GM19238 (cell line): ENCODE data around the gene HOGA1.

Experiments used
- DNase-seq: peaks from one replicate; pipeline ENCODE4 v3.0.0; 2011; ENCODE audit warnings: low spot score; ENCODE audit not compliant: insufficient read length

The HOGA1 gene

DNA sequence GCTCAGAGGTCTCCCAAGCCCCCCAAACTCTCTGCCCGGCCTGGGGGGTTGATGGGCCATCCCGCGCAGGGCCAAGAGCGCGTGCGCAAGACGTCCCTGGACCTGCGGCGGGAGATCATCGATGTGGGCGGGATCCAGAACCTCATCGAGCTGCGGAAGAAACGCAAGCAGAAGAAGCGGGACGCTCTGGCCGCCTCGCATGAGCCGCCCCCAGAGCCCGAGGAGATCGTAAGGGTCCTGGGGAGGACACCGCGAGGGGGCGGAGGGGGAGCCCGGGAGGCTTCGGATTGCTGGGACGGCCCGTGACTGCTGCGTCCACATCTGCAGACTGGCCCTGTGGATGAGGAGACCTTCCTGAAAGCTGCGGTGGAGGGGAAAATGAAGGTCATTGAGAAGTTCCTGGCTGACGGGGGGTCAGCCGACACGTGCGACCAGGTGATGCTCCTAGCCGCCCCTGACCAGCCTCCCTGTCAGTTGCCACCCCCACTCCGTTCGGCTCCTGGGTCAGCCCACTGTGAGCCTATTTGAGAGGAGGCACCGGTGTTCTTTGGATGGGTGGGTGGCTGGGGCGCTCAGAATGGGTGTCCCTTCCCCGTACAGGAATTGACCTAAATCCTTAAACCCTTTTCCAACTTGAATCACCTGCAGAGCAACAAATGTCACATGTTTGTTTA lies 5.9 kb upstream of the HOGA1 start:
- no peak for DNase-seq

DNA sequence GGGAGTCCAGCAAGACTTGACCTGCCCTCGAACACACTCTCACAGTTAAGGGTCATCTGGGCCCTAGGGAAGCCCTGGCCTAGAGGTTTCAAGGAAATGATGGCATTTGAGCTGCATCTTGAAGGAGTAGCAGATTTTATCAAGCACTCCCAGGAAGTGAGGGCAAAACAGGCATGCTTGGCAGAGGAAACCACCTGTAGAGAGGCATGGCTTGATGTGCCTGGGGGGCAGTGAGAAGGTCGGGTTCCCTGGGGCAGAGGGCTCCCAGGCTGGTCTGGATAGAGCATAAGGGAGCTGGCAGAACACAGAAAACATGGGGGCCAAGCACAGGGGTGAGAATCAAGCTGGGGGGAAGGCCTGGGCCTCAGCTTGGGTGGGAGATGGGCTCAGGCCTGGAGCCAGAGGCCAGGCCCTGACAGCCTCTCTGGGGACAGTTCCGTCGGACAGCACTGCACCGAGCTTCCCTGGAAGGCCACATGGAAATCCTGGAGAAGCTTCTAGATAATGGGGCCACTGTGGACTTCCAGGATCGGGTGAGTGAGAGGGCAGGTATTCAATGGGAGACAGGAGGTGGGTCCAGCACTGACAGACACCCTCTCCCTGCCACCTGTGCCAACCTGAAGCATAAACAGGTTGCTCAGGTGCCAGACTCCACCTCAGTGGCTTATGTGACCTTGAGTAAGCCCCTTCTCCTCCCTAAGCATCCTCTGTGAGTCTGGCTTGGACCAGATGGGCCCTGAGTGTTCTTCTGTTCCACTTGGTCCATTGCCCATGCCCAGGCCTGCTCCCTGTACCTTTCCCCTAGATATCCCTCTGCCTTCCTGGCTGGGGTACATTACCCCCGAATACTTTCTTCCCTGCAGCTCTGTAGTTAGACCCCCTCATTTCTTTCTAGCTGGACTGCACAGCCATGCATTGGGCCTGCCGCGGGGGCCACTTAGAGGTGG lies 3.5 kb upstream of the HOGA1 start:
- DNase-seq = no peak

DNA sequence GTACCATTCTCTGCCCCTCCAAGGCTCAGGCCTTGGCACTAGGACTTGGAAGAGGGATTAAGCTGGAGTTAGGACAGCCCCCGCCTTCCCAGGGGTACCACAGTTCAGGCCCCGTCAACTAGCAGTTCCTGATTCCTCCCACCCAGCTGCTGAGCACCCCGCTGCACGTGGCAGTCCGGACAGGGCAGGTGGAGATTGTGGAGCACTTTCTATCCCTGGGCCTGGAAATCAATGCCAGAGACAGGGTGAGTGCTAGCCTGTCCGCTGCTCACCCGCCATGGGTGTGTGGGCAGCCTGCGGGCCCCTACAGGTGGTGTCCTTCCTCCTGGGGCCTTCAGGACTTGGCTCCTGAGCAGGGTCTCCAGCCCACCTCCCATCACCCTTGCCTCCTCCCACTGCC lies 2.0 kb upstream of the HOGA1 start:
- no peak for DNase-seq

DNA sequence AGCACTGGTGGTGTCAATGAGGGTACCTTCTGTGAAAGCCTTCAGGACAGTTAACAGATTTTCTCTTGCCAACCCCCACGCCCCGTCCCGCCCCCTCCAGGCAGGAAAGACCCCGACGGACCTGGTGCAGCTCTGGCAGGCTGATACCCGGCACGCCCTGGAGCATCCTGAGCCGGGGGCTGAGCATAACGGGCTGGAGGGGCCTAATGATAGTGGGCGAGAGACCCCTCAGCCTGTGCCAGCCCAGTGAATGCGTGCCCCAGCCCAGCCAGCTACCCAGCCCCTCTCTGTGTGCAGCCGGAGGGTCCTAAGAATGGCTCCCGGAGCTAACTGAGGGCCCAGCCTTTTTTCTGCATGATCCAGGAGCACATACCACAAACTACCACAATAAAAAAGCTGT lies 713 bp upstream of the HOGA1 start:
- DNase-seq = no peak

DNA sequence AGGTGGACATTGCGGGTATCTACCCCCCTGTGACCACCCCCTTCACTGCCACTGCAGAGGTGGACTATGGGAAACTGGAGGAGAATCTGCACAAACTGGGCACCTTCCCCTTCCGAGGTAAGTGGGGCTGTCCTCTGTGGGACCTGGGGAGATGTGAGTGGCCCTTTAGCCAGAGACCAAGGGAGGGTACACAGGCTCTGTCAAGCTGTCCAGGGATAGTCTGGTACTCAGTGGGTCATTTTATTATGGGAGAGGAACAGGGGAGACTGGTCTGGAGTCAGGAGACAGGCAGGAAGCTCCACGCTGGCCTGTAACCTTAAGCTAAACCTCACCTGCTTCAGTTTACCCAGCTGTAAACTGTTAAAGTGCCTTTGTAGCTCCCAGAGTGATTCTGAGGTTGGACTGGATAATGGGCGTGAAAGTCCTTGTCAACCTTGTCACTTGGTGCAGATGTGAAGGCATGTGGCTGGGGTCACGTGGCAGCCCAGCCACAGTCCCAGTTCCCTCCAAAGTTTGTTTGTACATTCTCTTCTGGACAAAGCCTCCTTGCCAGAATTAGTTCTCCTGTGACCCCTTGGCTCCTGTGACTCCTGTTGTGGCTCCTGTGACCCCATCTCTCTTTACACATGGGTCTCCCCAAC lies 729 bp downstream of the HOGA1 start:
- no peak for DNase-seq

DNA sequence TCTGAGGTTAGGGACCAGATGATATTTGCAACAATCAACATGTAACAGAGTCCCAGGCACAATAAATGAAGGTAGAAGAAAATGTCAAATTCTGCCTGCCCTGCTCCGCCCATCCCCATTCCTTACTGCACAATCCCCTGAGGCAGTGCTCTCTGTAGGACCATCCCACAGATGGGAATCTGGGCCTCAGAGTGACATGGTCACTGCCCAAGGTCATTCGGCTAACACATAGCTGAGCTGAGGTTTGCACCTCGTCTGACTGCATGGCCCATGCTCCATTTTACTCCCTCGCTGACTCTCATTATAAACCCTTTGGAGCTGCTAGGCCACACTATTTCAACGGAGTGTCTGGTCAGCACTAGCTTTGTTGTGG lies 1.2 kb downstream of the HOGA1 start:
- DNase-seq = no peak

DNA sequence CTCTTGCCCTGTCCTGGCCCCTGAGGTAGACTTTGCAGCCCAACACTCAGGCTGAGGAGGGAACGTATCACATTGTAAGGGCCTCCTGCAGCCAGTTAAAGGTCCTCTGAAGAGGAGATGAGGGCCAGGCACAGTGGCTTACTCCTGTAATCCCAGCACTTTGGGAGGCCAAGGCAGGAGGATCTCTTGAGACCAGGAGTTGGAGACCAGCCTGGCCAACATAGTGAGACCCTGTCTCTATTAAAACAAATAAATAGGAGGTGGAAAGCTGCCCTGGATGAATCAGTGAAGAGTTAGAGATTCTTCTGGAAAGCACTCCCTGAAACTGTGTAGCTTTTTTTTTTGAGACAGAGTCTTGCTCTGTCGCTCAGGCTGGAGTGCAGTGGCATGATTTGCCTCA lies 3.0 kb downstream of the HOGA1 start:
- no peak for DNase-seq

DNA sequence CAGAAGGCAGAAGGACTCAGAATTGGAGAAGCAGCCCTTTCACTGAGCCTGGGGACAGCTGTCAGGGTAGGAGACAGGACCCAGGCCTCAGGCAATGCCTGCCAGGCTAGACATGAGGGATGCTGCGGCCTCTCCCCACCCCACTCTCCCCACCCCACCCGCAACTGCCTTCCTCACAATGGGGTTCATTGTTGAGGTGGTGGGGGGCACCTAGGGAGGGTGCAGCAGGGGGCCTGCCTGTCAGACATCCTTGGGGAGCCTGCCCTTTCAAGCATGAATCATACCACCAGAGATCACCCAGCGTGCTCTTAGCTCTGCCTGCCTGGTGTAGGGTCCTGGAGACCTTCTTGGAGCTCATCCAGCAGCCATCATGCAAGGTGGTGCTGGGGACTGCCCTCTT lies 5.3 kb downstream of the HOGA1 start, which contains the start of gene C10orf62:
Gene C10orf62 (plus strand): TSS at position 243 of the 400 bp plus-strand sequence. CDS start 177 bp downstream, outside the sequence.
- DNase-seq = no peak

DNA sequence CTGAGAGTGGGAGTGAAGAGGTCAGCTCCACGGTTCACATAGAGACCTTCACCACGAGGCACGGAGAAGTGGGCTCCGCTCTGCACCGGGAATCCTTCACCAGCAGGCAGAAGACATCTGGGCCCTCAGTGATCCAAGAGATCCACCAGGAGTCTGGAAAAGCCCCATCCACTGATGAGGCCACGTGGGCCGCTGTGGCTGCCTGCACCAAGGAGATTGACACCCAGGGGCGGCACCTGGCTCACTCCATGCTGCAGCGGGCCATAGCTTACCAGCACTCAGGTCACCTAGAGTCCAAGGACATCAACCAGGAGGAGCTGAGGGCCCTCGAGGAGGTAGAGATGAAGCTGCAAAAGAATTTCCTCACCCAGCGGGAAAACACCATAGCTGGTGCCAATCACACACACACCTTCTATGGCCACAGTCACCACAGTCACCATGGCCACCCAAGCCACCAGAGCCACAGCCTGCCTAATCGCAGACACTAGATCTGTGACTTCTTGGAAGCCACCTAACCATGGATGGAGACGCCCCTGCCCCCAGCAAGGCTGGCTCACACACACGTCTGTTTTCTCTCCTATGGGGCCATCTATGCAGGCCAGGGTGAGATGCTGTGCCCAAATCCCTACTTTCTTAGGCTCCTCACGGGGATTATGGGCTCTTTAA lies 6.0 kb downstream of the HOGA1 start:
- no peak for DNase-seq

DNA sequence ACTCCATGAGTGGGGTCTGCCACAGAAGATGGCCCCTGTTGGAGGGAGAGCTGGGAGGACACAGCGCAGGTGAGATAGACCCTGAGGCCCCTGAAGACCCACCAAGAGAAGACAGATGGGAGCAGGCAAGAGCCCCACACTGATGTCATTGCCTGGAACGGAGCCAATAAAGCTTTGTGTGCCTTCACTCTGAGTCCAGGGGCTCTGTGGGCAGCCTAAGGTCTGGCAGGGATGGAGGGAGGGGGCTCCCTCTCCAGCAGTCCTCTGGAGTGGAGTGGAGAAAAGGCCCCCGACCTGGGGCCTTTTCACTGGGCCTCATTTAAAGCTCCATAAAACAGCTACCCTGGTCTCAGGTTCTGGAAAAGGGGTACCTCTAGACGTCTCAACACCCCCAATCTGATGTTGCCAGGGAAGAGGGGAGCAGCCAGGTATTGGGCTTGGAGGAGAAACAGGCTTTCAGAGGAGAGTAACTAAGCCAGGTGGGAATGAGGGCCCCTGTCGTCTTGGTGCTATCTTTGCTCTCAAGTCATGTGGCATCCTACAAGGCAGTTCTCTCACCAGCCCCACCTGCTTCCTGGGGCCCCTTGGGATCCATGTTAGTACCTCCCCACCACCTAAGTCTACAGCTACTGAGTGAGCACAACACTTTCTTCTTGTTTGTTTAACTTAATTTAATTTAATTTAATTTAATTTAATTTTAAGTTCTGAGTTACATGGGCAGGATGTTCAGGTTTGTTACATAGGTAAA lies 6.7 kb downstream of the HOGA1 start:
- no peak for DNase-seq

DNA sequence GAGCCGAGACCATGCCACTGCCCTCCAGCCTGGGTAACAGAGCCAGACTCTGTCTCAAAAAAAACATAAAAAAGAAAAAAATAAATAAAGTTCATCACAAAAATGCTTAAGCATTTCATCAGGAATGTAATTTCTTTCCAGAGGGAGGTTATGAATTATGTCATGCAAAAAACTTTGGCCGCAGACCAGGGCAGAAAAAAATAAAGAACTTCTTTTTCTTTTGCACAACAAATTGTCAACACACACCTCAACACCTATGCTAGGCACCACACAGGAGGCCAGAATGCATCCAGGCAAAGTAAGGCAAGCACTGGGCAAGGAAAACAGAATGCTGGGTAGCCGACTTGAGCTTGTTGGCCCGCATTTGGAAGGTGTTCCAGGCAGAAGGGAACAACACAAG lies 9.2 kb downstream of the HOGA1 start:
- no peak for DNase-seq

DNA sequence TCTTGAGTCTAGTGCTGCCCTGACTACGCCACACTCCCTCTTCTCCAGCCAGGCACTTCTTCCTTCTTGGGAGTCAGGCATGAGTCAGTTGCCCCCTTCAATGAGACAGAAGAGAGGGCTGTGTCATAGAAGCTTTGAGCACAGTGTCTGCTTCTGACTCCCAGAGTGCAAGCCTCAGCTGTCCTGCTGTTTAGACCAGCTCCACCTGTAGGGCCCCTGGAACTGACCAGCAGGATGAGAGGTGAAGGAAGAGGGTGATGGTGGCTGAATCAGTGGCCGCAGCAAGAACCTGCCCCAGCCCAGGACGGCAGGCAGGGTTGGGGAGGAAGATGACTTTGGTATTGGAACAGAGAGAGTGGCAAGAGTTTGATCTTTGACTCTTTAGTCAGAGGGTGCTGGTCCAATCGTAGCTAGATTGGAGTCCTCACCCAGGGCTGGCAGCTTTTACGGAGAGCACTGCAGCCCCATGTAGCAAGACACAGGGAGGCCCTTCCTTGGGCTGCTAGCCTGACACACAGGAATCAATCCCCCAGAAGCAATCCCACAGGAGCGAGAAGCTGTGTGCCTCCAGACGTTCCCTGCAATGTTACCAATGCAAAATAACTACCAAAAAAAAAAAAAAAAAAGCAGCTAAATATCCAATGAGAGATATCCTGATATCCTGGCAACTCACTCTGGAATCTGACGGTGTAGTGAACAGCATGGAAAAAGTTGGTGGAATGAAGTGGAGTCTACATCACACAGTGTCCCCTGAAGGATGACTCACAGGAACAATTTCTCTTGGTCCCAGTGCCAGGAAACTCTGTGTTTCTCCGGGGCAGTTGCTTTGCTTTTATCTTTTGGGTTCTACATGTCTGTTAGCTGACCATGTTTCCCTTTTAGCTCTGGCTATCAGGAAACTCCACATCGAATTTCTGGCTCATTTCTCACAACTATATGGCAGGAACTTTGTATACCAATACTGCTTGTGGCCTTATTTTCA lies 12.2 kb downstream of the HOGA1 start:
- DNase-seq = no peak

DNA sequence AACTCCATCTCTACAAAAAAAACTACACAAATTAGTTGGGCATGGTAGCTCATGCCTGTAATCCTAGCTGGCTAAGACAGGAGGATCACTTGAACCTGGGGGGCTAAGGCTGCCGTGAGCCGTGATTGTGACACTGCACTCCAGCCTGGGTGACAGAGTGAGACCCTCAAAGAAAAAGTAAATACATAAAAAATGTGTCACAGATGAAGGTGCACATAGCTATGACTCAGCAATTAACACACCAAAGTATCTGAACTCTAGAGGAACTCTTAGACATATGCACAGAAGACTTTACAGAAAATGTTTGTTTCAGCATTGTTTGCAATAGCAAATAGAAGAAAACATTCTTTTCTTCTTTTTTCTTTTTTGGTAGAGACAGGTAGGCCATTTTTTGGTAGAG lies 13.6 kb downstream of the HOGA1 start:
- DNase-seq = no peak

DNA sequence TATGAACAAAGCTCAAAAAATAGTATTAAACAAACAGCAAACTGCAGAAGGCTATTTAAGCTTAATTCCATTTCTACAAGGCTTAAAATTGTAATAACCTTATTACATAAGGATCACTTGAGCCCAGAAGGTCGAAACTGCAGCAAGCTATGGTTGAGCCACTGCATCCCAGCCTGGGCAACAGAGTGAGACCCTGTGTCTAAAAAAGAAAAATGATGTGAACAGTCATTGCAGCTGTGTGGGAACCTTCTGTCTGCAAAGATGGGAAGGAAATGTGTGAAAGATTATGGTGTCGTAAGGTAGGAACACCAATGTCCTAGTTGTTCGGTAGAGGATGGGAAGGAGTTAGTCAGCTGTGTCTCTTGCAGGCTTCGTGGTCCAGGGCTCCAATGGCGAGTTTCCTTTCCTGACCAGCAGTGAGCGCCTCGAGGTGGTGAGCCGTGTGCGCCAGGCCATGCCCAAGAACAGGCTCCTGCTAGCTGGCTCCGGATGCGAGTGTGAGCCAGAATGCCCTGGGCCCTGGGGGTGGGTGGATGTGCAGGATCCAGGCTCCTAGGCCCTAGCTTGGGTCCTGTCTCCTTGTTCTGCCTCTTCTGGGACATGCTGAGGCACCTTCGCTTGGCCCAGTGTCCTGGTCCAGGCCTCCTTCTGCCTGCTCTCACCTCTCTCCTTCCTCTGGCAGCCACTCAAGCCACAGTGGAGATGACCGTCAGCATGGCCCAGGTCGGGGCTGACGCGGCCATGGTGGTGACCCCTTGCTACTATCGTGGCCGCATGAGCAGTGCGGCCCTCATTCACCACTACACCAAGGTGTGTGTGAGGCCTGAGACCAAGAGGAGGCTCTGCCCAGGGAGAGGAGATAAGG lies 14.4 kb downstream of the HOGA1 start:
- no peak for DNase-seq

DNA sequence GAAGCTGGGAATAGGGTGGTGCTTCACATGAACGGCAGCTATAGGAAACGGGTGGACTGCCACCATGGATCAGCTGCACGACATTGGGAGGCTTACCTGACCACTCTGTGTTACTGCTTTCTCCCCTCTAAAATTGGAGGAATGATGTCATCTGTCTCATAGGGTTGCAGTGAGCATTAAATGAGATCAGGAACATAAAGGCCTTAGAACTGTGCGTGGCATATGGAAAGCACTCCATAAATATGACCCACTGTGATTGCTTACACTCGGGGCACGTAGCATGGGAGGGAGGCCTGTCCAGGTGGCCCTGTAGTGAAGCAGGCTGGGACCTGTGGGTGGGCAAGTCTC lies 15.1 kb downstream of the HOGA1 start:
- DNase-seq = no peak

DNA sequence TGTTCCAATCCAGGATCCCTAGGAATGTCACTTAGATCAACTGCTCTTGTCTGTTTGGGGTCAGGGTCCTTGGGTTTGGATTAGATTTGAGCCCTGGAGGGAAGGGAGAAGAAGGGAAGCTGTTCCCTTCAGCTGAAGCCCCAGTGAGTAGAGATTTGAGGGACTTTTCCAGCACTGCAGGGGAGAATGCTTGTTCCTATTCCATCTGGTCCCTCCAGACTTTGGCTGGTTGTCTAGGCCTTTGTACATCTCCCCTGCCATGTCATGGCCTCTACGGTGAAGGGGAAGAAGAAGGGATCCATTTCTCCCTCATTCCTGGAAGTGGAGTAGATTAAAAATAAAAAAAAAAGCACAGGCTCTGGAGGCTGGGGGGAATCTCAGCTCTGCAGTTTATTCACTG lies 16.4 kb downstream of the HOGA1 start:
- DNase-seq = no peak

DNA sequence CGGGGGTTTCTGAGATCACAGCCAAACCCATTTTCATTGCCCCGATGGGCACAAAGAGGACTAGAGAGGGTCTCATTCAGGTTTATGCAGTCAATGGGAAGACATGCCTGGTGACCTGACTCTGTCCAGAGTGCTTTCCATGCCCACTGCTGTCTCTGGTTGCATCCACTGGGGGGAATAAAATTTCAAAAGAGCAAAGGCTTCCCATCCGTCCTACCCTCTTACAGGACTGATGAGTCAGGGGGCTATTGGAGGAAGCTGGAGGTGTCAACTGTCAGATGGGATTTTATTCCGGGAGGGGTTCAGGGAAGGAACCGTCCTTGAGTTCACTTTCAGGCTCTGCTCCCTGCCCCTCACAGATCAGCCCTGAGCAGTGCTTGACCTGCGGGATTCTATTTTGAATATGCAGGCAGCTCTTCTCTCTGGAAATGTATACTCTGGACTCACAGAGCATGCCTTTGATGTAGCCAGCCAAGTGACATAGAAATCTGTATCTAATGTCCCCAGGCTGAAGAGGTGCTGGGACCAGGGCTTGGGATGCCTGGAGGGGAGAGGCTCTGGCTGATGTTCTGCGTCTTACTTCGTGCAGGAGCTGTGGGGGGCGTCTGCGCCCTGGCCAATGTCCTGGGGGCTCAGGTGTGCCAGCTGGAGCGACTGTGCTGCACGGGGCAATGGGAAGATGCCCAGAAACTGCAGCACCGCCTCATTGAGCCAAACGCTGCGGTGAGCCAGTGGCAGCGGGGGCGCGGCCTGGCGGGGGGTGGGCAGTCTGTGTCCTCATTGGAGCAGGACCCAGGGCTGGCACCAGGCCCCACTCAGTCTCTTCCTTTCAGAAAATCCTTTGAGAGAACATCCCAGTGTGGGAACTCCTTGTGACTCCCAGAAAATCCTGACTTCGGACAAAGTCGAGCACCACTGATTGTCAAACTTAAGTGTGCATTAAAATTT lies 17.4 kb downstream of the HOGA1 start:
- no peak for DNase-seq

DNA sequence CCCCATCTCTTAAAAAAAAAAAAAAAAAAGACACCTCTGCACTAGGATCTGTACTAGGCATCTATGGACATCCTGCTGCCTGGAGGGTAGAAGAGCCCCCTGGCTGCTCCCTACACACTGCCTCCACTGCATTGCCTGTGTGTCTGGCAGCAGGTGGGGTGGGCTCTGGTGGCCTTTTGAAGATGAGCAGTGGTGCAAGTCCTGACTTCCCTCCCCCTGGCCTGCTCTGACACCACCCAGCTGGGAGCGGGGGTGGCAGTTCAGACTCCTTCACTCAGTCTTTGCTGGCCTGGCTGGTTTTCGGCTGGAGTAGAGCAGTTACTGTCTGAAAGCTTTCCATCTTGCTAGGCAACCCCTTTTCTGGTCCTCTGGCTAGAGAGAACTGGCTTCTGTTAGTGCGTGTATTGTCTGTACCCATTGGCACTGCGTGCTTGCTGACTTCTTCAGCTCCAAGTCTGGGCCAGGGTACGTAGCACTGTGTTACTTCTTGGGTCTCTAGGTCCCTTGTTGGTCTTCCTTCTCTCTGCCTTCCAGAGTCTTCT lies 23.0 kb downstream of the HOGA1 start:
- no peak for DNase-seq
